ENCODE data around the gene CLECL1. TPM values are rescaled to one million over a fixed set of nuclear protein-coding genes. Genes with fewer than 3 reads are reported as not detected.
"Not testable (repeated sequence)": the region's sequence is repeated elsewhere in the genome, so short reads cannot be mapped to it uniquely, and the experiment has no call there.

CLECL1 gene
- polyA plus RNA-seq, 3 donors = 0.19 to 0.41 TPM; not detected in 1

DNA sequence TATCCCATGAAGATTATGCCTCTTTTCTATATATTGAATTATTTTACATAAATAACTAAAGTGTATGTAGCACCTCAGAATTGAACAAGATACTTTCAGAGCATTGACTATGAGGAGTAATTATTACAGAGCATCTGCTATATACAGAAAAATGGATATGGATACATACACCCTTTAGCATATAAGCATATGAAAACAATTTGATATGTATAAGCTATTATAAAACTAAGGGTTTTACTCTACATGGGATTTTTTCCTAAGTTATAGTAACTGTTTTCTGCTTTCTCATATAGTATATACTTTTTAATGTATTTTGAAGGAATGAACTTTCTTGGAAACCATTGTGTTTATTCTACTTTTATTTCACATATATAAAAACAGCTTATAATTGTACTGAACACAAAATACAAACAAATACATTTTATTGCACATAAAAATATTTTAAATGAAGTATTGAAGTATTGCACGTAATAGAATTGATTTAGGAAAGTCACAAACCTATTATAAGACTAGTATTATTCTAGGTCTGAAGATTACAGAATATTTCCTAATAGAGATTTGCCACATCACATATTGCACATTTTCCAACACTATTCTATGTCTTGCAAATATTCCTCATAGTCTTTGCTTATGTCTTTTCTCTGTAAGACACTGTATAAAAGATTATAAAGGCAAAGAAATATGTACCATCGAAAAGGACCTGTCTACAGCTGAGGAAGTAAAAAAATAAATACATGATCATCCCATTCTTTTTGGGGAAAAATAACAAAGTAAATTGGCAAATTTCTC is 19.4 kb upstream of the CLECL1 start:
- no peak for DNase-seq (ENCODE audit: low read depth in 3 of 3, low spot score in 2 of 3)

DNA sequence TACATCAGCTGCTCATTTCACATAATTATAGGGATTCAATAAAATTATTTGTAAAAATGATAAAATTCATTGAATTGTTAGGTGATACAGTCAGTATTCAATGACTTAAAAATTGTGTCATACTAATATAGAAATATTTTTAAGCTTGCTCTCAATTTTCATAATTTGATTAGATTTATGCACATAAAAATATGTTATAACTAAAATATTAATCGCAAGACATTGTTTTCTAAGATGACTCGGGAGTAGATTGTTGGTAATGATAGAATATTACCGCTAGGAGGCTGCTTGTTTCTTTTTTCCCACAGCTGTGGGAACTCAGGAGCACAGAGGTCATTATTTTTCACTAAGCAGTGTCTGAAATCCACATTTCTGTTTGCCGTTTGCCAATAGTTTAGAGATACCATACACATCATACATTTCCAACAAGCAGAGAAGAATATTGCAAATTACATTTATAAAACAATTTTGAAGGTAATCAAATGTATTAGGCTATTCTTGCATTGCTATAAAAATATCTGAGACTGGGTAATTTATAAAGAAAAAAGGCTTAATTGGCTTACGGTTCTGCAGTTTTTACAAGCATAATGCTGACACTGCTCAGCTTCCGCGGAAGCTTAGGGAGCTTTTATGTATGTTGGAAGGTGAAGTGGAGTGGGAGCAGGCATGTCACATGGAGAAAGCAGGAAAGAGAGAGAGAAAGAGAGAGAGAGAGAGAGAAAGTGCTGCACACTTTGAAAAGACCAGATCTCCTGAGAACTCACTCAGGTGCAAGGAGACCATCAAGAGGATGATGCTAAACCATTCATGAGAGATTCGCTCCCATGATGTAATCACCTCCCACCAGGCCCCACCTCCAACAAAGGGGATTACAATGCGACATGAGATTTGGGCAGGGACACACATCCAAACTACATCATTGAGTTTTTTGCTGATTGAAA is 18.6 kb upstream of the CLECL1 start:
- DNase-seq (ENCODE audit: low read depth in 3 of 3, low spot score in 2 of 3) = no peak

DNA sequence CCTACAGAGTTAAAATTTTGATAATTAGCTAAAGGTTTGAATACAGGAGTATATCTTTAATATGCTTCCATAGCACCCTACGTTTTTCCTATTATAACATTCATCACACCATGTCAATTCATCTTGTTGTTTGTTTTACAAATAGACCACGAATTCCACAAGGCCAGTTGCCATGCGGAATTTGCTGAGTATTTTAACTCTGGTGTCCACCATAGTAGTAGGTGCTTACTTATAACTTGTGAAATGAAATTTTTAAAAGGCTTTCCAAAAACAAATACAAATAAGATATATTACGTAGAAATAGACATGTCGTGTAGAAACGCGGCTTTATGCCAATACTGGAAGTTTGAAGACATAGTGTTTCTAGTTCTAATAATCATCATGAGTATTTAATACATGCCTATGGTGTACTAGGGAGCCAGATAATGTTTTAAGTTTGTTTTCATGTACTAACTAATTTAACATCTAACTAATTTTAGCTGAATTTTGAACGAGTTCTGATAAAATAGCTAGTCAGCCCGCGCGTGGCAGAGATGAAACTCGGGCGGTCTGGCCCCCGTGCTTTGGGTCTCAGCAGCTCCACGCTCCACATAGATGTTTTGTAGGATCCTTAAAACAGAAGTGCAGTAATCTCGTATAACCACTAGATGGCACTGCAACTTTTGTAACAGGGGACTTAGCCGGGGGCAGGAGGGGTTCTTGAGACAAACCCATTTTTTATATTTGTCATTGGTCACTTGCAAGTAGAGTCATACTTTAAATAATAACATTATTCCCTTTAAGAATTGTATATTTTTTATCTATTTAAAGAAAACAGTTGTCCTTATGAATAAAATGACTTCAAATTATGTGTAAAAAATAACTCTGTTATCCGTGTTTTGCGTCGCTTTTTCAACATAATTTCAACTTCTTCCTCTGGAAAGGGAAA is 17.6 kb upstream of the CLECL1 start:
- no peak for DNase-seq (ENCODE audit: low read depth in 3 of 3, low spot score in 2 of 3)

DNA sequence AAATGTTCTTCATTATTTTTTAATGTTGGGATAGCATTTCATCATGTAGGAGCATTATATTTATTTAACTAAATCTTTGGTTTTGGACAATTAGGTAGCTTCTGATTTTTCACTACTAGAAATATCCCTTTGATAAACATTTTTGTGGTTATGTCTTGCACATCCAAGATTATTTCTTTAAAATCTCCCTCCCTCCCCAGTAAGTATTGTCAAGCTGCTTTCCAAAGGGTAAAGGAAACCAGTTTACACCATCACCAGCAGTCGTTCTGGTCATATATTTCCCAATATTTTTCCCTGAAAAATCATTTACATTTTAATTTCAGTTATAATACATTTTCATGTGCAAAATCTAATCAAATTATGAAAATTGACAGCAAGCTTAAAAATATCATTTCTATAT is 16.7 kb upstream of the CLECL1 start:
- no peak for DNase-seq (ENCODE audit: low read depth in 3 of 3, low spot score in 2 of 3)

DNA sequence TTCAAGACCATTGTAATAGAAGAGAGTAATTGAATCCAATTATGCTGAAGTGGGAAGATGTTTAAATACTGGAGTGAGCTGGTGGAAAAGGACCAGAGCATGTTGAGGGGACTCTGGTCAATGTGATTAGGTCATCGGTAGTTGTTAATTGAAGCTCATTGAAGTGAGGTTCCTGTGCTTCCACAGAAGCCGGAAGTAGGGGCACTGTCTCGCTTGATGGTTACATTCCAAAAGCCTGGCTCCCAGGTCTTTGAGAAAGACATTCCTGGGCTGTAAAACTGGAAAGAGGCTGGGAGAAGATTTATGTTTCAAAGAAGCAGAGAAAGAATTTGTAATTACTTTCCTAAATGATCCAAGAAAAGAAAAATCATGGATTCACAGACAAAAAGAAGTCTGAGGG is 12.3 kb upstream of the CLECL1 start:
- no peak for DNase-seq (ENCODE audit: low read depth in 3 of 3, low spot score in 2 of 3)

DNA sequence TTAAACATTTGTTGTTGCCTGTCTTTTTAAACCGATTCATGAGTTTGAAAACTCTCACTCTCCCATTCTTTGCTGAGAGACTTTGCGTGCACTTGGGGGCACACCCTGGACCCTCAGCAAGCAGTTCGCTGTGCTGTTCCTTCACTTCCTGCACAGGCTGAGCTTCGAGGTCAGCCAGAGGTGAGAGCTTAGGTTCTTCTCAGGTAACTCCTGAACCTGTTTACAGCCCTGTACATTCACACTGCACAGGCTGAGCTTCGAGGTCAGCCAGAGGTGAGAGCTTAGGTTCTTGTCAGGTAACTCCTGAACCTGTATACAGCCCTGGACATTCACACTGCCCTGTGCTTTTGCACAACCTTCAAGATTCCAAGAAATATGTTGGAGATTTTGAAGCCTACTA is 9.8 kb upstream of the CLECL1 start:
- DNase-seq (ENCODE audit: low read depth in 3 of 3, low spot score in 2 of 3) = no peak

DNA sequence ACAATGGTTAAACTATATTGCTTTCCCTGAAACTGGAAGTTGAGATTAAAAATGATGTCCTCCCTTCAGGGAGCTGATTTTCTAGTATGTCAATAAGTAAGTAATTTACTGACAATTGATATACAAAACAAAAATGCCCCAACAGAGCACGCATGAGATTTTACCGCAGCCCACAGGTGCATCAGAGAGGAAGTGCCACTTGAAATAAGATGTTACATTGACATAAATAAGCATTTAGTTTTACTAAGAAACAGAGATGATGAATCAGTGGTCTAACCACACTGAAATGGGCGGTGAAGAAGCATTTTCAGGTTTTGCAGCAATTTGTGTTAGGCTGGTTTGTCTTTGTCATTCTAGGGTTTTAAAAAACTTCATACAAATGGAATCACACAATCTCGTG is 8.8 kb upstream of the CLECL1 start:
- no peak for DNase-seq (ENCODE audit: low read depth in 3 of 3, low spot score in 2 of 3)

DNA sequence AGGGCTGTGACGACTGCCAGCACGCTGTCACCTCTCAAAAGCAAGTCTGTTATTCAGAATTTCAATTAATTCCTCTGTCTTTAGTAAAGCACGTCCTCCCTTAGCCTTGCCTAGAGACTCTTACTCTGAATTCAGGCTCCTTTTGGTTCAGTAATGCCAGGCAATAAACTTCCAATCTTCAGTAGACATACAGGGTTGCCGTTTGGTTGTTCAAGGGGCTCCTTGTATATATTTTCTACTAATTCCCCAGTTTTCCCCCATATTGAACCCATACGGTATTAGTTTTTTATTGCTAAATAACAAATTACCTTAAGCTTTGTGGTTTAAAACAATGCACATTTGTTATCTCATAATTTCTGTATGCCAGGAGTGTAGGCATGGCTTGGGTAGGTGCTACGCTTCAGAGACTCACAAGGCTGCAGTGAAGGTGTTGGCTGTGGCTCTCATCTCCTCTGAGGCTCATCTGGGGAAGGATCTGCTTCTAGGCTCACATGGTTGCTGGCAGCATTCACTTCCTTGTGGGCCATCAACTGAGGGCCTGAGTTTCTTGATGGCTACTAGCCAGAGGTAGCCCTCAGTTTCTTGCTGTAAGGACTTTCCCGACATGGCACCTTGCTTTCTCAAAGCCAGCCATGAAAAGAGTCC is 7.3 kb upstream of the CLECL1 start:
- no peak for DNase-seq (ENCODE audit: low read depth in 3 of 3, low spot score in 2 of 3)

DNA sequence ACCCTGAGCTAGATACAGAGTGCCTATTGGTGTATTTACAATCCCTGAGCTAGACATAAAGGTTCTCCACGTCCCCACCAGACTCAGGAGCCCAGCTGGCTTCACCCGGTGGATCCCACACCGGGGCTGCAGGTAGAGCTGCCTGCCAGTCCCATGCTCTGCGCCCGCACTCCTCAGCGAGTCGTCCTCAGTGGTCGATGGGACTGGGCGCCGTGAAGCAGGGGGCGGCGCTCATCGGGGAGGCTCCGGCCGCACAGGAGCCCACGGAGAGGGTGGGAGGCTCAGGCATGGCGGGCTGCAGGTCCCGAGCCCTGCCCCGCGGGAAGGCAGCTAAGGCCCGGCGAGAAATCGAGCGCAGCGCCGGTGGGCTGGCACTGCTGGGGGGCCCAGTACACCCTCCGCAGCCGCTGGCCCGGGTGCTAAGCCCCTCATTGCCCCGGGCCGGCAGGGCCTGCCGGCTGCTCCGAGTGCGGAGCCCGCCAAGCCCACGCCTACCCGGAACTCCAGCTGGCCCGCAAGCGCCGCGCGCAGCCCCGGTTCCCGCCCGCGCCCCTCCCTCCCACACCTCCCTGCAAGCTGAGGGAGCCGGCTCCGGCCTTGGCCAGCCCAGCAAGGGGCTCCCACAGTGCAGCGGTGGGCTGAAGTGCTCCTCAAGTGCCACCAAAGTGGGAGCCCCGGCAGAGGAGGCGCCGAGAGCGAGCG is 6.7 kb upstream of the CLECL1 start:
- not testable (repeated sequence) for DNase-seq (ENCODE audit: low read depth in 3 of 3, low spot score in 2 of 3)

DNA sequence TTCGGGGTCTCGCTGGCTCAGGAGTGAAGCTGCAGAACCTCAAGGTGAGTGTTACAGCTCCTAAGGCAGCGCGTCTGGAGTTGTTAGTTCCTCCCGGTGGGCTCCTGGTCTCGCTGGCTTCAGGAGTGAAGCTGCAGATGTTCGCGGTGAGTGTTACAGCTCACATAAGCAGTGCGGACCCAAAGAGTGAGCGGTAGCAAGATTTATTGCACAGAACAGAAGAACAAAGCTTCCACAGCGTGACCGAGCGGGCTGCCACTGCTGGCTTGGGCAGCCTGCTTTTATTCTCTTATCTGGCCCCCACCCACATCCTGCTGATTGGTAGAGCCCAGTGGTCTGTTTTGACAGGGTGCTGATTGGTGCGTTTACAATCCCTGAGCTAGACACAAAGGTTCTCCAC is 6.0 kb upstream of the CLECL1 start:
- not testable (repeated sequence) for DNase-seq (ENCODE audit: low read depth in 3 of 3, low spot score in 2 of 3)

DNA sequence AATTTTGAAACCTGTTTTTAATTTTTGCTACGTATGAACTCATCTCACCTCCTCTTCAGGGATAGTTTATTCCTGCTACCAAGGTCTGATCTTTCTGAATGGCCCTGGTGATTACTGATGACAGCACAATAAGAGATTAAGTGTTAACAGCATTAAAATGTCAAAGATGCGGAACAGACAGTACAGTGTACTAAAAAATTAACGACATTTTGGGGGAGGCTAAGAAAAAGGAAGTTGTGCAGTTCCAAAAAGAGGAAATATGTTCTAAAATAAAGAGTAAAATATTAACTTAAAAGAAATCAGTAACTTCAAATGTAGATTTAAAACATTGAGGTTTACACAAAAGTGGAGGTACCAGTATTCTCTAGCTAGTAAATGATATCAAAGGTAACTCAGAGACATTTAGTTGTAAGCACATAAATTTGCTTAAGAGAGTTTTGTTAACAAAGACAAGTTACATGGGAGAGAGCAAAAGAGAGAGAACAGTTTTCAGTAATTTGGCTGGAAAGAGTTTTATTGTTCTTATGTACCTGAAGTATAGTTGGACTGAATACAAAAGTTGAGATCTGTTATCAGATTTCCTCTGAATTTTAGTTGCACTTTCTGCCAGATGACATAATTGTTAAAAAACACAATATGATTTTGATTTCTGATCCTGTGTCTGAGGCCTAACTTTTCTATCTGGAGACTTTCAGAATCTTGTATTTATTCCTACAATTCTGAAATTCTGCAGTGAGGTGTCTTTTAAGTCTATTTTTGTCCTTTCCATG is 4.2 kb upstream of the CLECL1 start:
- DNase-seq (ENCODE audit: low read depth in 3 of 3, low spot score in 2 of 3) = no peak

DNA sequence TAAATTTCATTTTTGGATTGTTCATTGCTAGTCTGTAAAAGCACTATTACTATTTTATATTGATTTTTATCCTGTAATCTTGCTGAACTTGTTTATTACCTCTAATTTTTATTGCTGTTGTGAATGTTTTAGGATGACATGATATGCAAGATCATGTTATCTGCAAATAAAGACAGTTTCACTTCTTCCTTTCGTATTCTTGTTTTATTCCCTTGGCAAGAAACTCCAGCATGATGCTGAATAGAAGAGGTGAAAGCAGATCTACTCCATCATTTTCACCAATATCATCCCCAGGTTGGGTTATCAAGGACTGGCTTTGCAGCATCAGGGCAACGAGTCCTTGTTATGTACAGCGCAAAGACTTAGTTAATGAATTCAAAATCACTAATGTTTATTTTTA is 2.7 kb upstream of the CLECL1 start:
- no peak for DNase-seq (ENCODE audit: low read depth in 3 of 3, low spot score in 2 of 3)

DNA sequence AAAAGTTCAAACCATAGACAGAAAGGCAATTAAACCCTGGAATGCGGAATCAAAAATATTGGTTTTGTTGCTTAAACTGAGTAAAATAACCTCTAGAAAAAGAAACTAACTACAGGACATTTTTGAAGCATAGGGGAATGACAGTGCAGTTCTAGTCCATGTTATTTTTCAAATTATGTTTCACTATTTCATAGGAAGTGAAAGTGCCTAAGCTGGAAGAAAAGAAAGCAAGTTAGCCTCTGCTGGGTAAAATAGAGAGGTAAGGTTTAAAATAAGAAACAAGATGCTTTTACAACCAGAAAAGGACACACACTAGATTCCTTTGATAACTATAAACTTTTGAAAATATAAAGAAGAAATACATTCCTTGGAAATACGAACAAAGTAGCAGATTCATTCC is 1.1 kb downstream of the CLECL1 start:
- no peak for DNase-seq (ENCODE audit: low read depth in 3 of 3, low spot score in 2 of 3)

DNA sequence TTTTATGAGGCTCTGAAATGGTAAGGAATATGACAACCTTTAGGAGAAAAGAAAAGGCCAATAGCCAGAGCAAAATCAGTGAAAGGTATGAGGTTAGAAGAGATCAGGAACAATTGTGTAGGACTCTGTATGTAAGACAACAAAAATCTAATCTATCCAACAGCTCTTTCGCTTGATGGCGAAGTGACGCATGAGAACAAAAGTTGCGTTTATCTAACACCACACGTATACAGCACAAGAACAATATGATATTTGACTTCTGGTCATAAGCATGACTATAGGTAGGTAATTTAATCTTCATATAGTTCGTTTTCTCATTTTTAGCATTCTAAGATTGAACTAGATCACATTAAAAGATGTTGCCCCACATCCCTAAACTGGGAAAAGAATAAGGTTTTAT is 1.5 kb downstream of the CLECL1 start:
- DNase-seq (ENCODE audit: low read depth in 3 of 3, low spot score in 2 of 3) = no peak

DNA sequence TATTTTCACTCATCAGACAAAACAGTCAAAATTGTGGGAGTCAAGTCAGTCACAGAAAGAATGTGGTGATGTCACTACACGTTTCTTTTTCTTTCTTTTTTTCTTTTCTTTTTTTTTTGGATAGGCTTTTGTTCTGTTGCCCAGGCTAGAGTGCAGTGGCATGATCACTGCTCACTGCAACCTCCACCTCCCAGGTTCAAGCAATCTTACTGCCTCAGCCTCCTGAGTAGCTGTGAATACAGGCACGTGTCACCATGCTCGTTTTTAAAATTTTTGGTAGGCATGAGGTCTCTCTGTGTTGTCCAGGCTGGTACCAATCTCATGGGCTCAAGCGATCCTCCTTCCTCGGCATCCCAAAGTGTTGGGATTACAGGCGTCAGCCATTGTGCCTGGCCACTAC is 2.3 kb downstream of the CLECL1 start:
- DNase-seq (ENCODE audit: low read depth in 3 of 3, low spot score in 2 of 3) = no peak

DNA sequence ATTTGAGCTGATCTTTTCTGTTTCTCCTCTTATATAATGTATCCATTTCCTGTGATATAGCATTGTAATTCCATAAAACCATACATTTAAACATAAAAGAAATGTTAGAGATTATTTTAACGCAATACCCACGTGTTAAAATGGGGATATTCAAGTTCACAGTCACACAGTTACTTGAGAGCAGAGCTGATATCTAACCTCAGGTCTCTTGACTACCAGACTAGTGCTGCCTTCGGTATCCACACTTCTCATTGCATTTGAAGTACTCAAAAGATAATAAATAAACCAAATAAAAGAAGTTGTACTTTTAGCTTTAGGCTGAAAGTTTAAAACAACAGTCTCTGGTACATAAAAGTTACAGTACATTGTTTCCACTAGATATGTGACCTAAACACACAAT is 2.9 kb downstream of the CLECL1 start:
- no peak for DNase-seq (ENCODE audit: low read depth in 3 of 3, low spot score in 2 of 3)

DNA sequence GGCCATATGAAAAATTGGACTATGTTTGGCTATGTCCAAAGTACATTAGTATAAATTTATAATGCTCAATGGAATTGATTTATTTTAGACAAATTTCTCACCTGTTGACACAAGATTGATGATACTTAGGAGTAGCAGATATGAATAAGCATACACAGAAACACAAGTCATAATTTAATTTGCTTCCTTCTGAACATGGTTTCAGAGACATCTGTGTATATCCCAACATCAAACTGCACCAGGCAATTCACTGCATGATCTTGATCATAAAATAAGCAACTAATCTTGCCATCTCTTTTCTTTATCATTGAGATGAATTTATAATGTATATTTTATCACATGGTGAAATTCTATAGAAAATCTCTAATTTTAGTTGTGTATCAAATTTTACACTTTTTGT is 3.8 kb downstream of the CLECL1 start:
- DNase-seq (ENCODE audit: low read depth in 3 of 3, low spot score in 2 of 3) = no peak

DNA sequence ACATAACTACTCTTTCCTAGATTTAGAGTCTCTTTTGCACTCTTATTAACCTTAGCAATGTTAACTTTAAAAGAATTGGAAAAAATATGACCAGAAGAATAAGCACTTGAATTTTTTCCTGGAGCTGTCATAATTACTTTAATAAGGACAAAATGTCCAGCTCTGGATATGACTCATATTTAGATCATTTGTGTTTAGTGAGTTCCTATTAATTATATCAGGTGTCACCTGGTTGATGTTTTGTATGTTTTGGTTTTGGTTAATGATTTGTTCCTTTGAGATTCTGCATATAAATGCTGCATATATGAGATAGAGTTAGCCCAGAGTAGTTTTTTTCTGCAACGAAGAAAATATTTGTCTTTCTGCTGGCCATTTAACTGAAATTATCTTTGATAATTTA is 5.1 kb downstream of the CLECL1 start:
- no peak for DNase-seq (ENCODE audit: low read depth in 3 of 3, low spot score in 2 of 3)
